Measurements from ENCODE around the gene HLA-DMA. TPM values are rescaled to one million over a fixed set of nuclear protein-coding genes. Genes with fewer than 3 reads are reported as not detected.

Gene HLA-DMA
- total and polyA plus RNA-seq, 9 of the 15 experiments (the other 6 are each of a cell fraction or from before 2014, with no cell fraction given): 0.13 to 0.83 (median 0.51) TPM

- TF ChIP-seq PBX2 (CRISPR knock-in tag; IDR thresholded peaks at IDR 0.05; ENCODE audit: low read depth): no peak
- no peak for TF ChIP-seq PBX2 (tag; conservative IDR thresholded peaks at IDR 0.05; ENCODE audit: low read depth)
These were observed 11.0 kb upstream of the HLA-DMA start (continued) for GRCh38 chr6:32963866-32964265.

- Histone ChIP-seq H3K27ac (ENCODE audit: extremely low read depth, low read depth, low read length) (no peak overlapping the region), H3K9ac (ENCODE audit: insufficient read depth in 1 of 2, low read depth in 2 of 2, low read length in 2 of 2) (no peak overlapping the region), H3K9me1 (ENCODE audit: control insufficient read depth, insufficient read depth, low read length) (no peaks in the 10 kb centered on the region), H3K36me3 (ENCODE audit: control insufficient read depth, insufficient read depth, low read length) (no peaks in the 10 kb centered on the region), H3K4me3 (no peak overlapping the region), H4K20me1 (replicated peaks; ENCODE audit: control insufficient read depth, insufficient read depth, low read length) (no peaks in the 10 kb centered on the region), H3K27me3 (ENCODE audit: control insufficient read depth in 2 of 2, insufficient read depth in 2 of 2, low read length in 2 of 2) (no peaks in the 10 kb centered on the region), H3K79me2 (ENCODE audit: control insufficient read depth, insufficient read depth, low read length) (peaks cover 17% of the 10 kb centered on the region), H3K9me3 (replicated peaks; ENCODE audit: control insufficient read depth, insufficient read depth, low read depth, low read length) (no peaks in the 10 kb centered on the region), H2AFZ (ENCODE audit: low read depth, low read length) (no peak overlapping the region), H3K4me1 (replicated peaks in 1 of 2; ENCODE audit: control insufficient read depth in 2 of 2, insufficient read depth in 2 of 2, low read length in 2 of 2) (peaks cover 9 to 19% of the 10 kb centered on the region in 2 experiments), H3K4me2 (ENCODE audit: insufficient read depth, low read length) (no peak overlapping the region)
- FAIRE-seq (no peak), DNase-seq (ENCODE audit: extremely low read depth in 1 of 4, low spot score in 3 of 4) (no peak), ATAC-seq (no peak)
- in situ Hi-C loops (cut with MboI): loop anchor here (25.0 kb wide), 1 partner anchor 1425 kb away; the partner anchor contains the start of genes ATP6V1G2, DDX39B, MCCD1 and NFKBIL1
- CTCF ChIA-PET (ENCODE audit: low intra/inter-chr PET ratio): no interaction called here
- 0% methylated on average over 1 of the region's 1 CpG for WGBS (ENCODE audit: insufficient coverage, low coverage, missing lambda C conversion rate)
- BruUV-seq (replicated peaks): no TSS peak
- peak; percentile 66 for TF ChIP-seq NFE2 (IDR thresholded peaks at IDR 0.05; ENCODE audit: low read depth)
- TF ChIP-seq TEAD2 (tag; IDR thresholded peaks at IDR 0.05): no peak
- TF ChIP-seq C11orf30 (IDR thresholded peaks at IDR 0.05; ENCODE audit: low read depth): peak; percentile 60
- no peak for TF ChIP-seq NFYB (IDR thresholded peaks at IDR 0.05; ENCODE audit: extremely low read depth, insufficient read length)
- no peak for TF ChIP-seq RFX7 (CRISPR knock-in tag; IDR thresholded peaks at IDR 0.05)
- POLR2A ChIA-PET: interaction anchor here (4.2 kb wide), 1 partner anchor 12 kb away, joined by 63 read pairs; no protein-coding TSS in a partner anchor
- intact Hi-C loops (cut with micrococcal nuclease): no loop called here
These were observed 9.4 kb upstream of the HLA-DMA start for GRCh38 chr6:32962213-32962826.

Data from K562 (cell line).